ENCODE results near the gene CFAP119. TPM values are rescaled to one million over a fixed set of nuclear protein-coding genes. Genes with fewer than 3 reads are reported as not detected.

The CFAP119 gene
- total and polyA plus RNA-seq, 4 donors = 0.33 to 2.7 (median 1.2) TPM

DNA sequence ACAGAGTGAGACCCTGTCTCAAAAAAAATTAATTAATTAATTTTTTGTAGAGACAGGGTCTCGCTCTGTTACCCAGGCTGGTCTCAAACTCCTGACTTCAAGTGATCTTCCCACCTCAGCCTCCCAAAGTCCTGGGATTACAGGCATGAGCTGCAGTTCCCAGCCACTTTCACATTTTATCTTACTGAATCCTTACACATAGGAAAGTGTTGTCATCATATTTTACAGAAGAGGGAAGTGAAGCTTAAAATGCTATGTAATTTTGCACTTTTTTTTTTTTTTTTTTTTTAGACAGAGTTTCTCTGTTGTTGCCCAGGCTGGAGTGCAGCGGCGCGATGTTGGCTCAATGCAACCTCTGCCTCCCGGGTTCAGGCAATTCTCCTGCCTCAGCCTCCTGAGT, 46.3 kb upstream of the CFAP119 start (continued):
- TF ChIP-seq, protein P1, sequence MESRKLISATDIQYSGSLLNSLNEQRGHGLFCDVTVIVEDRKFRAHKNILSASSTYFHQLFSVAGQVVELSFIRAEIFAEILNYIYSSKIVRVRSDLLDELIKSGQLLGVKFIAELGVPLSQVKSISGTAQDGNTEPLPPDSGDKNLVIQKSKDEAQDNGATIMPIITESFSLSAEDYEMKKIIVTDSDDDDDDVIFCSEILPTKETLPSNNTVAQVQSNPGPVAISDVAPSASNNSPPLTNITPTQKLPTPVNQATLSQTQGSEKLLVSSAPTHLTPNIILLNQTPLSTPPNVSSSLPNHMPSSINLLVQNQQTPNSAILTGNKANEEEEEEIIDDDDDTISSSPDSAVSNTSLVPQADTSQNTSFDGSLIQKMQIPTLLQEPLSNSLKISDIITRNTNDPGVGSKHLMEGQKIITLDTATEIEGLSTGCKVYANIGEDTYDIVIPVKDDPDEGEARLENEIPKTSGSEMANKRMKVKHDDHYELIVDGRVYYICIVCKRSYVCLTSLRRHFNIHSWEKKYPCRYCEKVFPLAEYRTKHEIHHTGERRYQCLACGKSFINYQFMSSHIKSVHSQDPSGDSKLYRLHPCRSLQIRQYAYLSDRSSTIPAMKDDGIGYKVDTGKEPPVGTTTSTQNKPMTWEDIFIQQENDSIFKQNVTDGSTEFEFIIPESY (IDR thresholded peaks at IDR 0.05) = no peak

DNA sequence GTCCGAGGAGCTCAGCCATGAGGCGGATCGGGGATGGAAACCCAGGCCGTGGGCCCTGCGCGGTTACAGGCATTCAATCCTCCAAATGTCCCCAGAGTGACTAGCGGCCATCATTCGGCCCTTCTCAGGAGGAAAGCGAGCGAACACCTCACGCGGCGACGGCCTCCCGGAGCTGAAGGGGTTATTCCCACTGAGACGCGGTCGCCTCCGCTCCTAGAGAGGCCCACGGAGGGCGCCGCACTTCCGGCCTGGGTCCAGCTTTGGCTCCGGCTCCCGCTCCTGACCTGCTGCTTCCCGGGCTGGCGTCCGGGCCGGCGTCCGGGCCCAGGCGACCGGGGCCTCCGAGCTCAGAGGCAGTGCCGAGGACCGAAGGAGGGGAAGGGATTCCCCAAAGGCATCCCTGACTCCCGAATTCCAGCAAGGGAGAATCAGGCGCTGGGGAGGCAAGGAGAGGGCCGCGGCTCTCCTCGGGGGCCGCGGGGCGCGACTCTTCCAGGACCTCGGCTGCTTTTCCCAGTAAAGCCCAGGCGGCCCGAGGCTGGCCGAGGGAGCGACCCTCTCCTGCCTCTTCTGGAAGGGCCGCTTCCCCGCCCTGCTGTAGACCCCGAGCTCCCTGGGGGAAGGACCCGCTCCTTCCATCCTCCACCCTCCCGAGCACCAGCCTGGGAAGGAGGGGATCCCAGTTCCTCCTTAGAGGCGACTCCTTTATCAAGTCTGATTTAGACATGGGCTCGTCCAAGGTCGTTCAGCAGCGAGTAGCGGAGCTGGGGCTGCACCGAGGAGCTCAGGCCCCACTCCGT, 43.7 kb upstream of the CFAP119 start:
- WGBS = 3% methylated on average over 62 of the region's 62 CpGs
- Histone ChIP-seq H3K27ac (ENCODE audit: low read depth in 1 of 2, low read length in 2 of 2) (peak overlapping the region; percentile 68 to 84), H3K4me3 (ENCODE audit: low read depth in 1 of 3, low read length in 3 of 3) (peak overlapping the region; percentile 66 to 78 (median 74)), H3K27me3 (ENCODE audit: control insufficient read depth in 4 of 4, insufficient read depth in 4 of 4, low read length in 3 of 4) (no peaks in the 10 kb centered on the region), H3K9me3 (ENCODE audit: control insufficient read depth in 4 of 4, low read length in 3 of 4) (no peaks in the 10 kb centered on the region), H3K36me3 (ENCODE audit: control insufficient read depth in 4 of 4, insufficient read depth in 3 of 4, low read depth in 1 of 4, low read length in 3 of 4) (no peaks in the 10 kb centered on the region), H3K9ac (ENCODE audit: low read depth in 1 of 2, low read length in 2 of 2) (peak overlapping the region; percentile 34 to 91), H3K4me1 (ENCODE audit: control insufficient read depth in 4 of 4, insufficient read depth in 4 of 4, low read length in 3 of 4) (peaks cover 5 to 13% (median 11%) of the 10 kb centered on the region in 4 donors)
- peak; percentile 75 for DNase-seq (ENCODE audit: low spot score)
- TF ChIP-seq, protein P2, sequence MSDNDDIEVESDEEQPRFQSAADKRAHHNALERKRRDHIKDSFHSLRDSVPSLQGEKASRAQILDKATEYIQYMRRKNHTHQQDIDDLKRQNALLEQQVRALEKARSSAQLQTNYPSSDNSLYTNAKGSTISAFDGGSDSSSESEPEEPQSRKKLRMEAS (IDR thresholded peaks at IDR 0.05) = peak; percentile 64
- peak; percentile 64 for TF ChIP-seq SP1 (IDR thresholded peaks at IDR 0.05)
- no peak for TF ChIP-seq FOXA2 (IDR thresholded peaks at IDR 0.05)
- TF ChIP-seq GABPA (IDR thresholded peaks at IDR 0.05 in 1 of 2, conservative IDR thresholded peaks at IDR 0.05 in 1 of 2) = peak; percentile 74 to 92
- TF ChIP-seq, protein P3, sequence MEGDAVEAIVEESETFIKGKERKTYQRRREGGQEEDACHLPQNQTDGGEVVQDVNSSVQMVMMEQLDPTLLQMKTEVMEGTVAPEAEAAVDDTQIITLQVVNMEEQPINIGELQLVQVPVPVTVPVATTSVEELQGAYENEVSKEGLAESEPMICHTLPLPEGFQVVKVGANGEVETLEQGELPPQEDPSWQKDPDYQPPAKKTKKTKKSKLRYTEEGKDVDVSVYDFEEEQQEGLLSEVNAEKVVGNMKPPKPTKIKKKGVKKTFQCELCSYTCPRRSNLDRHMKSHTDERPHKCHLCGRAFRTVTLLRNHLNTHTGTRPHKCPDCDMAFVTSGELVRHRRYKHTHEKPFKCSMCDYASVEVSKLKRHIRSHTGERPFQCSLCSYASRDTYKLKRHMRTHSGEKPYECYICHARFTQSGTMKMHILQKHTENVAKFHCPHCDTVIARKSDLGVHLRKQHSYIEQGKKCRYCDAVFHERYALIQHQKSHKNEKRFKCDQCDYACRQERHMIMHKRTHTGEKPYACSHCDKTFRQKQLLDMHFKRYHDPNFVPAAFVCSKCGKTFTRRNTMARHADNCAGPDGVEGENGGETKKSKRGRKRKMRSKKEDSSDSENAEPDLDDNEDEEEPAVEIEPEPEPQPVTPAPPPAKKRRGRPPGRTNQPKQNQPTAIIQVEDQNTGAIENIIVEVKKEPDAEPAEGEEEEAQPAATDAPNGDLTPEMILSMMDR (IDR thresholded peaks at IDR 0.05; ENCODE audit: low read depth, low read length, missing input control) = no peak
- peak in 1 of 2 donors; percentile 29 for TF ChIP-seq HNF4A (conservative IDR thresholded peaks at IDR 0.05)
- peak; percentile 55 to 65 for TF ChIP-seq RXRA (IDR thresholded peaks at IDR 0.05)
- TF ChIP-seq YY1 (IDR thresholded peaks at IDR 0.05) = peak; percentile 82
- no peak for TF ChIP-seq TAF1 (conservative IDR thresholded peaks at IDR 0.05)
- TF ChIP-seq NR2F2 (IDR thresholded peaks at IDR 0.05) = peak; percentile 74
- no peak for TF ChIP-seq JUND (IDR thresholded peaks at IDR 0.05)
- no peak for TF ChIP-seq FOXA1 (IDR thresholded peaks at IDR 0.05)
- peak in 1 of 2 donors; percentile 58 for TF ChIP-seq RAD21 (IDR thresholded peaks at IDR 0.05)
- TF ChIP-seq, protein P4, sequence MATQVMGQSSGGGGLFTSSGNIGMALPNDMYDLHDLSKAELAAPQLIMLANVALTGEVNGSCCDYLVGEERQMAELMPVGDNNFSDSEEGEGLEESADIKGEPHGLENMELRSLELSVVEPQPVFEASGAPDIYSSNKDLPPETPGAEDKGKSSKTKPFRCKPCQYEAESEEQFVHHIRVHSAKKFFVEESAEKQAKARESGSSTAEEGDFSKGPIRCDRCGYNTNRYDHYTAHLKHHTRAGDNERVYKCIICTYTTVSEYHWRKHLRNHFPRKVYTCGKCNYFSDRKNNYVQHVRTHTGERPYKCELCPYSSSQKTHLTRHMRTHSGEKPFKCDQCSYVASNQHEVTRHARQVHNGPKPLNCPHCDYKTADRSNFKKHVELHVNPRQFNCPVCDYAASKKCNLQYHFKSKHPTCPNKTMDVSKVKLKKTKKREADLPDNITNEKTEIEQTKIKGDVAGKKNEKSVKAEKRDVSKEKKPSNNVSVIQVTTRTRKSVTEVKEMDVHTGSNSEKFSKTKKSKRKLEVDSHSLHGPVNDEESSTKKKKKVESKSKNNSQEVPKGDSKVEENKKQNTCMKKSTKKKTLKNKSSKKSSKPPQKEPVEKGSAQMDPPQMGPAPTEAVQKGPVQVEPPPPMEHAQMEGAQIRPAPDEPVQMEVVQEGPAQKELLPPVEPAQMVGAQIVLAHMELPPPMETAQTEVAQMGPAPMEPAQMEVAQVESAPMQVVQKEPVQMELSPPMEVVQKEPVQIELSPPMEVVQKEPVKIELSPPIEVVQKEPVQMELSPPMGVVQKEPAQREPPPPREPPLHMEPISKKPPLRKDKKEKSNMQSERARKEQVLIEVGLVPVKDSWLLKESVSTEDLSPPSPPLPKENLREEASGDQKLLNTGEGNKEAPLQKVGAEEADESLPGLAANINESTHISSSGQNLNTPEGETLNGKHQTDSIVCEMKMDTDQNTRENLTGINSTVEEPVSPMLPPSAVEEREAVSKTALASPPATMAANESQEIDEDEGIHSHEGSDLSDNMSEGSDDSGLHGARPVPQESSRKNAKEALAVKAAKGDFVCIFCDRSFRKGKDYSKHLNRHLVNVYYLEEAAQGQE (IDR thresholded peaks at IDR 0.05) = peak; percentile 67
- TF ChIP-seq EGR1 (IDR thresholded peaks at IDR 0.05; ENCODE audit: low read depth in 2 of 2) = peak in 1 of 2 donors; percentile 36
